ENCODE measurements around the gene EXTL2.

- TF ChIP-seq, protein P1, sequence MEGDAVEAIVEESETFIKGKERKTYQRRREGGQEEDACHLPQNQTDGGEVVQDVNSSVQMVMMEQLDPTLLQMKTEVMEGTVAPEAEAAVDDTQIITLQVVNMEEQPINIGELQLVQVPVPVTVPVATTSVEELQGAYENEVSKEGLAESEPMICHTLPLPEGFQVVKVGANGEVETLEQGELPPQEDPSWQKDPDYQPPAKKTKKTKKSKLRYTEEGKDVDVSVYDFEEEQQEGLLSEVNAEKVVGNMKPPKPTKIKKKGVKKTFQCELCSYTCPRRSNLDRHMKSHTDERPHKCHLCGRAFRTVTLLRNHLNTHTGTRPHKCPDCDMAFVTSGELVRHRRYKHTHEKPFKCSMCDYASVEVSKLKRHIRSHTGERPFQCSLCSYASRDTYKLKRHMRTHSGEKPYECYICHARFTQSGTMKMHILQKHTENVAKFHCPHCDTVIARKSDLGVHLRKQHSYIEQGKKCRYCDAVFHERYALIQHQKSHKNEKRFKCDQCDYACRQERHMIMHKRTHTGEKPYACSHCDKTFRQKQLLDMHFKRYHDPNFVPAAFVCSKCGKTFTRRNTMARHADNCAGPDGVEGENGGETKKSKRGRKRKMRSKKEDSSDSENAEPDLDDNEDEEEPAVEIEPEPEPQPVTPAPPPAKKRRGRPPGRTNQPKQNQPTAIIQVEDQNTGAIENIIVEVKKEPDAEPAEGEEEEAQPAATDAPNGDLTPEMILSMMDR (IDR thresholded peaks at IDR 0.05; ENCODE audit: extremely low read depth in 1 of 2, insufficient read depth in 1 of 2, low read depth in 1 of 2, low read length in 2 of 2), result no peak
- TF ChIP-seq JUN (IDR thresholded peaks at IDR 0.05; ENCODE audit: borderline replicate concordance, insufficient read depth, insufficient read length, low read depth), result no peak
- no peak for TF ChIP-seq EZH2 (IDR thresholded peaks at IDR 0.05; ENCODE audit: borderline replicate concordance, low read depth, low read length, severe bottlenecking)
- no peak for TF ChIP-seq POLR2A (IDR thresholded peaks at IDR 0.05; ENCODE audit: low read depth, low read length)
- no peak for TF ChIP-seq POLR2AphosphoS5 (IDR thresholded peaks at IDR 0.05; ENCODE audit: insufficient read depth, low read depth, low read length)
Observed at GRCh38 chr1:100902365-100902764, 7.7 kb upstream of the EXTL2 start.

Measured in endothelial cell of umbilical vein (primary cell).